Muscle layer of duodenum (tissue), 2 donors: Measurements from ENCODE around the gene CLDND2.
A peak's percentile ranks its signal among the peaks of the same experiment; 100 is the strongest.

Experiments used
- H3K27ac ChIP-seq: one replicate; pipeline ENCODE4 v1.7.0; 2013; ENCODE audit warnings: mild to moderate bottlenecking, low read length
- H3K27me3 ChIP-seq: one replicate; pipeline ENCODE4 v1.7.0; 2013; ENCODE audit warnings: low read depth, mild to moderate bottlenecking, control low read depth, low read length
- H3K36me3 ChIP-seq, 2 donors: one replicate each; pipeline ENCODE4 v1.7.0; 2013; ENCODE audit warnings: low read length in 2 of 2, control low read depth in 1 of 2, mild to moderate bottlenecking in 1 of 2; ENCODE audit not compliant: insufficient read depth in 2 of 2, control insufficient read depth in 1 of 2
- H3K4me1 ChIP-seq, 2 donors: one replicate each; pipeline ENCODE4 v1.7.0; 2013; ENCODE audit warnings: low read length in 2 of 2, mild to moderate bottlenecking in 2 of 2, control low read depth in 1 of 2, moderate library complexity in 1 of 2; ENCODE audit not compliant: insufficient read depth in 2 of 2, control insufficient read depth in 1 of 2
- H3K4me3 ChIP-seq, 2 donors: one replicate each; pipeline ENCODE4 v1.7.0; 2013; ENCODE audit warnings: low read length in 2 of 2, low read depth in 1 of 2, mild to moderate bottlenecking in 1 of 2
- H3K9me3 ChIP-seq, 2 donors: one replicate each; pipeline ENCODE4 v1.7.0; 2013; ENCODE audit warnings: low read length in 2 of 2, control low read depth in 1 of 2, mild to moderate bottlenecking in 1 of 2; ENCODE audit not compliant: control insufficient read depth in 1 of 2
- donor health status: healthy.

CLDND2 gene

DNA sequence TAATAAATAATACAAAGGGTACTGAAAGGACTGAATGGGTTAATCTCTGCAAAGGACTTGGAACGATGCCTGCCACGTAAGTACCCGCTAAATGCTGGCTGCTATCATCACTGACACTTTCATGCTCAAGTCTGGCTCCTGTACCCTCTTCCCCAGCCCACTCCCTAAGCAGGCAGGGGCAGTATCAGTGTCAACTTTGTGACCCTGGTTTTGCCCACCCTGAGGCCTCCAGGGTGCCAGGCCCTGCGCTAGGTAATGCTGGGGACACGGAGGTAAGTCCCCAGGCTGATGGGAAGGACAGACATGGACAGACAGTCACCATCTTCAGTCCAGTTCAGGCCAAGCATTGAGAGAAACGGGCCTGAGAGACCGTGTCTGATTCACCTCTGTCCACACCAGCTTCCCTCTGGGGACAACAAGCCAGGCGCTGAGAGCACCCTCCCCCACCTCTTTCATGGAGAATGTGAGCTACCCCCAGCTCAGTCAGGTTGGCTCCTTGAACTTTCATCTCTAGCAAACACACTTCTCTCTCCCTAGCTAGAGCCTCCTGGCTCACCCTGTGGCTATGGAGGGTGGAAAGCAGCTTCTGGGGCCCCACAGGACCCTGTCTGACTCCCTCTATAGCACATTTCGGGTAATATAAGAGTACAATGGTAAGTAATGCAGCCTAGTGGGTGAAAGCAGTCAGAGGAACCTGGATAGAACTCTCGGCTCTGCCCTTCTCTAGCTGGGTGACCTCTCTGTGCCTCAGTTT, 3.4 kb downstream of the CLDND2 start:
- peaks cover 0 to 31% of the 10 kb centered on the region in 2 donors for H3K4me1 ChIP-seq
- H3K36me3 ChIP-seq: no peaks in the 10 kb centered on the region
- no peaks in the 10 kb centered on the region for H3K9me3 ChIP-seq
- H3K4me3 ChIP-seq: peak overlapping the region; percentile 89 to 99
- H3K27ac ChIP-seq: peak overlapping the region; percentile 96
- H3K27me3 ChIP-seq: no peaks in the 10 kb centered on the region

GRCh38 chr19:51364200-51365106, 4.3 kb downstream of the CLDND2 start:
- no peaks in the 10 kb centered on the region for H3K9me3 ChIP-seq
- H3K4me3 ChIP-seq: no peak overlapping the region
- H3K36me3 ChIP-seq: no peaks in the 10 kb centered on the region
- peaks cover 0 to 31% of the 10 kb centered on the region in 2 donors for H3K4me1 ChIP-seq
- H3K27me3 ChIP-seq: no peaks in the 10 kb centered on the region
- H3K27ac ChIP-seq: peak overlapping the region; percentile 20

DNA sequence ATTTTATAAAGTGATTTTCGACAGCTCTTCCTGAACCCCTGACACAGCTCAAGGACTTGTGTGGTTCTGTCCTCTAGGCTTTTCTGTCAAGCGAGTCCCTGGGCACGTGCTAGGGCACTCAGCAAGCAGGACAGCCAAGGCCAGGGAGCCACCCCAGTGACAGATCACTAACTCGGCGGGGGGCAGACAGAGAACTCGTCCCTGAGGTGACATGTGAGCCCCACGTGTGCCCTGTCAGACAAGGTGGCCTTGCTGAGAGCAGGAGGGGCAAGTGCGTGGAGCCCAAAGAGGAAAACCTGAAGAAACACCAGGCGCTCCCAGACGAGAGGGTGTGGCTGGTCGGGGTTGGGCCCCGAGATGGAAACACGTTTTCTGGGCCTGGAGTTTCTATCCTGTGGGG, 7.6 kb downstream of the CLDND2 start:
- no peak overlapping the region for H3K27ac ChIP-seq
- no peaks in the 10 kb centered on the region for H3K9me3 ChIP-seq
- no peaks in the 10 kb centered on the region for H3K27me3 ChIP-seq
- H3K4me1 ChIP-seq: peaks cover 0 to 29% of the 10 kb centered on the region in 2 donors
- no peaks in the 10 kb centered on the region for H3K36me3 ChIP-seq
- no peak overlapping the region for H3K4me3 ChIP-seq

GRCh38 chr19:51359294-51359693, 9.5 kb downstream of the CLDND2 start:
- H3K27ac ChIP-seq: no peak overlapping the region
- H3K36me3 ChIP-seq: no peaks in the 10 kb centered on the region
- H3K4me3 ChIP-seq: no peak overlapping the region
- no peaks in the 10 kb centered on the region for H3K9me3 ChIP-seq
- no peaks in the 10 kb centered on the region for H3K27me3 ChIP-seq
- H3K4me1 ChIP-seq: peaks cover 0 to 24% of the 10 kb centered on the region in 2 donors

DNA sequence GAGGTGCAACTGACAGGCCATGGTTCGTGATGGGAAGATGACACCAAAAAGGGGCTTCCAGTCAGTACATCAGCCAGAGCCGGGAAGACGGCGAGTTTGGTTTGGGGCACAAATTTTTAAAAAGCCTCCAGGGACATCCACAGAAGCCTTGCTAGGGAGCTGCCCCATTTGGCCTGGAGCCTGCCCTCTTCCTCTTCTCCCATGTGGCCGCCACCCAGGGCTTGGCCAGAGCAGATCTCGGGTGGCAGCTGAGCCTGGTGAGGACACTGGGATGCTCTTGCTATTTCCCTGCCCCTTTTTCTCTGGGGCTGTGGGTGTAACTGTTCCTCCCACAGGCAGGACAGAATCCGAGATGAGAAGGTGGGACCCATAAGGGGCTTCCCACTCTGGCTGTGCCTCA, 10.9 kb downstream of the CLDND2 start:
- Histone ChIP-seq H3K36me3 (peaks cover 0 to 2% of the 10 kb centered on the region in 2 donors), H3K27ac (no peak overlapping the region), H3K4me1 (peaks cover 0 to 15% of the 10 kb centered on the region in 2 donors), H3K4me3 (no peak overlapping the region), H3K9me3 (no peaks in the 10 kb centered on the region), H3K27me3 (no peaks in the 10 kb centered on the region)

GRCh38 chr19:51356159-51356801, 12.5 kb downstream of the CLDND2 start:
- Histone ChIP-seq H3K36me3 (peaks cover 1 to 16% of the 10 kb centered on the region in 2 donors), H3K4me3 (no peak overlapping the region), H3K9me3 (no peaks in the 10 kb centered on the region), H3K4me1 (peaks cover 0 to 6% of the 10 kb centered on the region in 2 donors), H3K27me3 (no peaks in the 10 kb centered on the region), H3K27ac (no peak overlapping the region)

DNA sequence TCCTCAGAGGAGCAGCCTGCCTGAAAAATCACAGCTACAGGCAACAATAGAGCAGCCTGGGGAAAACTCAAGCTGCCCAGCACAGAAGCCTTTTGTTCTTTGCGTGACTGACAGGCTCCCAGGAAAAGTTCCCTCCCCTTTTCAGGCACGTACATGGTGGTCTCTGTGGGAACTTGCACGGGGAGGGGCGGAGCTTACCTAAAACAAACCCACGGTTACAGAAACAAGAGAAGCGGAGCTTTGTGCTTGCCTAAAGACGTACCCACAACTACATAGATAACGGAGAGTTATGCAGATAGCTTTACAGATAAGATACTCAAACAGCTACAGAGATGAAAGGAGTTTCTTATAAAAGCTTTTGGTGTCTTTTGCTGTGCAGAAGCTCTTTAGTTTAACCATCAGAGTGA, 14.1 kb downstream of the CLDND2 start:
- Histone ChIP-seq H3K27me3 (no peaks in the 10 kb centered on the region), H3K4me1 (peaks cover 0 to 6% of the 10 kb centered on the region in 2 donors), H3K9me3 (no peaks in the 10 kb centered on the region), H3K36me3 (peaks cover 9 to 32% of the 10 kb centered on the region in 2 donors), H3K4me3 (no peak overlapping the region), H3K27ac (no peak overlapping the region)

- Histone ChIP-seq H3K4me3 (no peak overlapping the region), H3K27ac (no peak overlapping the region), H3K4me1 (peaks cover 0 to 4% of the 10 kb centered on the region in 2 donors), H3K36me3 (peaks cover 9 to 32% of the 10 kb centered on the region in 2 donors), H3K27me3 (no peaks in the 10 kb centered on the region), H3K9me3 (no peaks in the 10 kb centered on the region)
Measured at GRCh38 chr19:51354103-51354741, 14.6 kb downstream of the CLDND2 start.

DNA sequence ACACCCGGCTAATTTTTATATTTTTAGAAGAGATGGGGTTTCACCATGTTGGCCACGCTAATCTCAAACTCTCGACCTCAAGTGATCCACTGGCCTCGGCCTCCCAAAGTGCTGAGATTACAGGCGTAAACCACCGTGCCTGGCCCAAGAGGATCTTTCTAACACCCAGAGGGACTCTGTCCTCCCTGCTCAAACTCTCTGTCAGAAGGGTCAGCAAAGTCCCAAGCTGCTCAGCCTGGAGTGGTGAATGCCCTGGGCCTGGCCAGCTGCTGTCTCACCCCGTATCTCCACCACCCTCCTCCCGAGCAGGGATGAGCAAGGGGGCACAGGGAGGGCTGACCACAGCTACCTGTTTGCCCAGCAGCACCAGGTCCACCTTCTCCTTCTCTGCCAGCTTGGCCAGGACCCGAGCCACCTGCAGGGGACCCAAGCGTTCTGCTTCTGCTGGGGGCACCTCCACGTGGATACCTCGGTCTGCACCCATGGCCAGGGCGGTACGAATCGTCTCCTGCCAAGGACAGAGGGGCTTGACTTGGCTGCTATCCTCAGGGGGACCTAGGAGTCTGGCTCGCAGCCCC, 15.9 kb downstream of the CLDND2 start:
- Histone ChIP-seq H3K9me3 (no peaks in the 10 kb centered on the region), H3K27ac (no peak overlapping the region), H3K4me1 (no peaks in the 10 kb centered on the region), H3K4me3 (no peak overlapping the region), H3K27me3 (no peaks in the 10 kb centered on the region), H3K36me3 (peaks cover 9 to 32% of the 10 kb centered on the region in 2 donors)

DNA sequence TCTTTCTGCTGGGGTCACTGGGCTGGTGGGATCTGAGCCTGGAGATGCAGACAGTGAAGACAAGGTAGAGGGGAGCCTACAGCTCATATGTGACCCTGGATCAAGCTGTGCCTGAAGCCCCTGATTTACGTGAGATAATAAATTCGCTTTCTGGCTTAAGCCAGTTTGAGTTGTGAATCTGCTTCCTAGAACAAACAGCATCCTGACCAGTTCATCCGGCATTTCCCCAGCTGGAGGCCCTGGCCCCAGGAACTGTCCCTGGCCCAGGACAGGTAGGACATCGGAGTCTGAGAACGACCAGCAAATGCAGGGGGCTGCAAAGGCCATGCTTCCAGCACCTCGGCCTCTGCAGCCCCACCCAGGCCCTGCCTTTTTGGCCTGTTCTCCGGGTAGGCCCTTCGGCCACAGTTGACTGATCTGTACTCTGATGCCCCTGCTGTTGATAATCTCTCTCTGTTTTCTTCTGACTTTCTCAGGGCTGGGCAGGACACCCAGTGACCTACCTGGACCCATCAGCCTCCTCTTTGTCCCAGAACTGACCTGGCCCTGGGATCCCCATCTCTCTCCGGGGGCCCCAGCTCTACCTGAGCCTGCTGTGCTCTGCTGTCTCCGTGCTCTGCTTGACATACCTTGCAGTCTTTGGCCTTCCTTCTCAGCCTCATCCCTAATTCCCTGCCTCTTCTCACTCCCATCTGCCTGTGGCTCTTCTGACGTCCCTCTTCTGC, 17.4 kb downstream of the CLDND2 start:
- no peak overlapping the region for H3K27ac ChIP-seq

More for the DNA sequence above, 17.4 kb downstream of the CLDND2 start:
- Histone ChIP-seq H3K36me3 (peaks cover 15 to 46% of the 10 kb centered on the region in 2 donors), H3K4me3 (no peak overlapping the region), H3K9me3 (no peaks in the 10 kb centered on the region), H3K4me1 (no peaks in the 10 kb centered on the region), H3K27me3 (no peaks in the 10 kb centered on the region)
